GM18526 (cell line): ENCODE measurements around the gene NRG4.

ENCODE experiments used
- POLR2A ChIP-seq: IDR thresholded peaks from 3 replicates; pipeline ENCODE4 v1.6.1; 2011; ENCODE audit not compliant: insufficient read length; ENCODE audit errors: extremely low read depth

Gene NRG4

GRCh38 chr15:75916978-75917377, 95.2 kb downstream of the NRG4 start:
- TF ChIP-seq POLR2A = no peak

- TF ChIP-seq POLR2A = no peak
Observed at GRCh38 chr15:75905231-75905630, 107.0 kb downstream of the NRG4 start.

DNA sequence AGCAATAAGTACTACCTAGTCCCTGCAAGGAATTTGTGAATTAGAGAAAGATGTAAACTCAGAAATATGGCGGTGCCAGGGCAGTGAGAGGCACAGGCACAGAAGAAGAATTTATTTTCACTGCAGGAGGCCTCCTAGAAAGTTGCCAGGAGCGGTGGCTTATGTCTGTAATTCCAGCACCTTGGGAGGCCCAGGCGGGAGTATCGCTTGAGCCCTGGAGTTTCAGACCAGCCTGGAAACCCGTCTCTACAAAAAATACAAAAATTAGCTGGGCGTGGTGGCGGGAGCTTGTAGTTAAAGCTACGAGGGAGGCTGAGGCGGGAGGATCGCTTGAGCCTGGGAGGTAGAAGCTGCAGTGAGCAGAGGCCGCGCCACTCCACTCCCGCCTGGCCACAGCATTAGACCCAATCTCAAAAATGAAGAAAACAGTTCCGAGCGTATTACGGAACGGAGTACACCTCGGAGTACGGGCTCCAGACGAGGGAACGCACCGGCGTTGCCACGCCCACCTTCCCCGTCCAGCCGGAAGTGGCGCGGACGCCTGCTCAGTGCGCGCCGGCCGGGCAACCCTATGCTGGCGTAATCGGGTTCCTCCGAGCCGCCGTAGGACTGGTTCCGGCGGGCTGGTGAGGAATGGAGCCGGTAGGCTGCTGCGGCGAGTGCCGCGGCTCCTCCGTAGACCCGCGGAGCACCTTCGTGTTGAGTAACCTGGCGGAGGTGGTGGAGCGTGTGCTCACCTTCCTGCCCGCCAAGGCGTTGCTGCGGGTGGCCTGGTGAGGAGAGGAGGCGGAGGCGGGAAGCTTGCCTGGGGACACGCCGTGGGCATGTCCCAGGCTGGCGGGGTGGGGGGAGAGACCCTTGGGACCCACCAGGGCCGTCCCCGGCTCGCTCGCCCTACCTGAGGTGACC, 108.6 kb downstream of the NRG4 start, which contains the start of gene FBXO22:
Gene FBXO22 (plus strand): TSS at position 548 of the 909 bp plus-strand sequence. CDS start 86 bp downstream, at position 634.
- TF ChIP-seq POLR2A = peak; percentile 91

DNA sequence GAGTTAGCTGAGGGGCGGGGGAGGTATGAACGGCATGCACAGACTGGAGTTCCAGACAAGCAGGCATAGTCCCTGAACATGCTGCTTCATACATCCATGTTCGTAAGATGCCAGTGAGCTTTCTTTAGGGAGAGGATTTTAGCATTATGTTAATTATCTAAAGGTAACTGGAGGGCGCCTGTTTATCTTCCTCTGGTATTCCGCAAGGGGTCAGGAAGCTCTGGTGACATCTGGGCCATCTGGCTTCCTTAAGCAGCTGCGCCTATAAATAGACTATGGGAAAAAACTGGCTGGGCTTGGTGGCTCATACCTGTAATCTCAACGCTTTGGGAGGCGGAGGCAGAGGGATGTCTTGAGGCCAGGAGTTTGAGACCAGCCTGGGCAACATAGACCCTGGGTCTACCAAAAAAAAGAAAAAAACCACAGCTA, 110.1 kb downstream of the NRG4 start:
- no peak for TF ChIP-seq POLR2A

DNA sequence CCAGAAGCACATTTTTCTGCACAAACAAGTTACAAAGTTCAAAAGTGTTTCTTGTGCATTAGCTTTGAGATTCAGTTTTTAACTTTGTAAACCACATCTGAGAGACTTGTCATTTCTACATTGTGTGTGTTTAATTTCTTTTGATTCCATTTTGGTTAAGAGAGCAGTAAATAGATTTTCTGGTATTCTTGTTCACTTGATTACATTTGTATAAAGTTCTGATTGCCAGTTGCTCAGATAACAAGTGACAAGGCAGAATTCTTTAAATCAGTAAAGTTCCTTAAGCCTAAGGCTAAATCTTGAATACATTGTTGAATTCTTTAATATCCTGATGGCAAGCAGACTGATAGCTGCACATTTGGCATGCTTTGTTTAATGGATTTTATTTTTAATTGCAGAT, 111.6 kb downstream of the NRG4 start:
- TF ChIP-seq POLR2A = no peak

- TF ChIP-seq POLR2A = no peak
Observed at GRCh38 chr15:75895731-75896130, 116.5 kb downstream of the NRG4 start.

DNA sequence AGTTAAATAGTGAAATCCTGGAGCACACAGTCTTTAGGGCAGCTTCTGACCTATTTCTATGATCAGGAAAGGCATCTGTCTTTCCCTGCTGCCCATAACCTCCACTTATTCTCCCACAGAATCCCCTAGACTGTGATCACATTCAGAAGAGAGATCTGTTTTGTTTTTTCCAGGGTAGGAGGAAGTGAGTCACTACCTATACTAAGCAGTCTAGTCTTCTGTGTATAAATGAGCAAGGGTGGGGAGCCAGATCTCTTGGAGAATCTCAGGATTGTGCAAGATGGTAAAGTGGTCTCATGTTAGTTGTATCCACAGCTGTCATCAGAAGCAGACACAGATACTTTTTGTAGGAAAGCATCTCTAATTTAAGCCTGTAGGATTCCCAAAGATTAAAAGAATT, 120.3 kb downstream of the NRG4 start:
- no peak for TF ChIP-seq POLR2A
